IMR-90 (cell line): ENCODE data around the gene GUCY1A2. TPM values are rescaled to one million over a fixed set of nuclear protein-coding genes. Genes with fewer than 3 reads are reported as not detected.

ENCODE experiments used
- ATAC-seq: fragments of 200-7000 bp; cut with Tn5 transposase; 2 replicates; pipeline ENCODE4 v1.9.1; 2020; ENCODE audit warnings: low read depth, mild to moderate bottlenecking, moderate library complexity
- BruUV-seq: library from RNA; stranded (reverse); fragments of 400-500 nt; replicated peaks from 2 replicates; lab custom pipeline; 2021; lab: Mats Ljungman, UMichigan
- CTCF ChIA-PET: fragments of 300-600 bp; formaldehyde crosslinking; extraction: SDS; loops from one replicate; lab custom pipeline; 2021; ENCODE audit warnings: antibody characterized with exemption; lab: Yijun Ruan, JAX
- POLR2A ChIA-PET: fragments of 300-600 bp; sonication (Branson Sonifier 250); formaldehyde crosslinking; loops from one replicate; lab custom pipeline; 2022; ENCODE audit warnings: antibody characterized with exemption; ENCODE audit not compliant: unreplicated experiment; lab: Charles Lee
- DNase-seq: peaks from one replicate; pipeline ENCODE4 v3.0.0; 2013
- H2AFZ ChIP-seq: replicated peaks from 2 replicates; pipeline ENCODE3; 2013; ENCODE audit warnings: low read length, mild to moderate bottlenecking; ENCODE audit not compliant: poor library complexity
- H2AK5ac ChIP-seq: 2 replicates; pipeline ENCODE4 v1.6.1; 2013; ENCODE audit warnings: low read depth, low read length, inconsistent platforms
- H2AK9ac ChIP-seq: replicated peaks from 2 replicates; pipeline ENCODE3; 2013; ENCODE audit warnings: mild to moderate bottlenecking, low read depth, low read length, moderate library complexity; ENCODE audit not compliant: poor library complexity
- H2BK120ac ChIP-seq: 2 replicates; pipeline ENCODE4 v1.6.1; 2013; ENCODE audit warnings: low read depth, low read length, inconsistent platforms
- H2BK15ac ChIP-seq: 3 replicates; pipeline ENCODE4 v1.6.1; 2013; ENCODE audit warnings: low read depth, low read length, inconsistent platforms
- H2BK20ac ChIP-seq: 2 replicates; pipeline ENCODE4 v1.6.1; 2013; ENCODE audit warnings: low read depth, mild to moderate bottlenecking, inconsistent platforms, low read length, moderate library complexity
- H2BK5ac ChIP-seq: 2 replicates; pipeline ENCODE4 v1.6.1; 2013; ENCODE audit warnings: mild to moderate bottlenecking, low read depth, low read length, inconsistent platforms; ENCODE audit not compliant: poor library complexity, severe bottlenecking
- H3K14ac ChIP-seq: replicated peaks from 2 replicates; pipeline ENCODE4 v1.6.1; 2013; ENCODE audit warnings: low read depth, low read length, inconsistent platforms
- H3K18ac ChIP-seq: 2 replicates; pipeline ENCODE4 v1.6.1; 2013; ENCODE audit warnings: low read depth, low read length, control low read depth
- H3K23ac ChIP-seq: 2 replicates; pipeline ENCODE4 v1.6.1; 2013; ENCODE audit warnings: low read depth, low read length, inconsistent platforms
- H3K27ac ChIP-seq: 2 replicates; pipeline ENCODE4 v1.5.1; 2013; ENCODE audit warnings: mild to moderate bottlenecking, control low read depth, low read length; ENCODE audit not compliant: insufficient read depth
- H3K27me3 ChIP-seq: 2 replicates; pipeline ENCODE4 v1.6.1; 2013; ENCODE audit warnings: low read length; ENCODE audit not compliant: control insufficient read depth, insufficient read depth
- H3K36me3 ChIP-seq: 2 replicates; pipeline ENCODE4 v1.6.1; 2013; ENCODE audit warnings: low read length, mixed read lengths; ENCODE audit not compliant: control insufficient read depth, insufficient read depth
- H3K4ac ChIP-seq: 2 replicates; pipeline ENCODE4 v1.6.1; 2013; ENCODE audit warnings: low read depth, low read length, inconsistent platforms
- H3K4me1 ChIP-seq: 2 replicates; pipeline ENCODE4 v1.6.1; 2013; ENCODE audit warnings: low read length, mixed read lengths; ENCODE audit not compliant: control insufficient read depth, insufficient read depth
- H3K4me2 ChIP-seq: 2 replicates; pipeline ENCODE4 v1.6.1; 2013; ENCODE audit warnings: low read depth, mild to moderate bottlenecking, control low read depth, low read length, moderate library complexity
- H3K4me3 ChIP-seq: 2 replicates; pipeline ENCODE4 v1.5.1; 2013; ENCODE audit warnings: low read depth, mild to moderate bottlenecking, control low read depth, low read length, moderate library complexity; ENCODE audit not compliant: insufficient read depth
- H3K56ac ChIP-seq: 2 replicates; pipeline ENCODE4 v1.6.1; 2013; ENCODE audit warnings: low read length, inconsistent platforms; ENCODE audit not compliant: insufficient read depth; ENCODE audit errors: extremely low read depth
- H3K79me1 ChIP-seq, 2 experiments: 2 replicates each; pipeline ENCODE4 v1.6.1; 2013; ENCODE audit warnings: low read length in 2 of 2, inconsistent platforms in 1 of 2, low read depth in 1 of 2
- H3K9ac ChIP-seq: 2 replicates; pipeline ENCODE4 v1.6.1; 2013; ENCODE audit warnings: low read depth, low read length, control low read depth
- H3K9me1 ChIP-seq: 2 replicates; pipeline ENCODE4 v1.6.1; 2013; ENCODE audit warnings: low read length, inconsistent platforms; ENCODE audit not compliant: insufficient read depth
- H3K9me3 ChIP-seq: 2 replicates; pipeline ENCODE4 v1.6.1; 2013; ENCODE audit warnings: low read length; ENCODE audit not compliant: control insufficient read depth, insufficient read depth
- H4K20me1 ChIP-seq: 2 replicates; pipeline ENCODE4 v1.6.1; 2013; ENCODE audit warnings: low read length, inconsistent platforms; ENCODE audit not compliant: insufficient read depth
- H4K5ac ChIP-seq: 2 replicates; pipeline ENCODE4 v1.6.1; 2013; ENCODE audit warnings: mild to moderate bottlenecking, low read depth, low read length, control low read depth
- H4K8ac ChIP-seq, 2 experiments: 2 replicates each; pipeline ENCODE4 v1.6.1; 2013; ENCODE audit warnings: low read depth in 2 of 2, low read length in 2 of 2, control low read depth in 1 of 2, inconsistent platforms in 1 of 2
- H4K91ac ChIP-seq: 2 replicates; pipeline ENCODE4 v1.6.1; 2013; ENCODE audit warnings: low read depth, low read length, inconsistent platforms; ENCODE audit not compliant: insufficient read depth
- CEBPB ChIP-seq: IDR thresholded peaks from 2 replicates; pipeline ENCODE4 v1.6.1; 2012; ENCODE audit warnings: low read depth, low read length, improper control_type of control experiment
- MXI1 ChIP-seq: IDR thresholded peaks from 2 replicates; pipeline ENCODE4 v1.6.1; 2012; ENCODE audit warnings: low read depth, mild to moderate bottlenecking, low read length, moderate library complexity, borderline replicate concordance
- POLR2A ChIP-seq: IDR thresholded peaks from 2 replicates; pipeline ENCODE4 v1.6.1; 2012; ENCODE audit warnings: mild to moderate bottlenecking, low read depth, low read length
- RAD21 ChIP-seq: IDR thresholded peaks from 2 replicates; pipeline ENCODE4 v1.6.1; 2012; ENCODE audit warnings: low read length, improper control_type of control experiment
- RCOR1 ChIP-seq: IDR thresholded peaks from 2 replicates; pipeline ENCODE4 v1.6.1; 2012; ENCODE audit warnings: mild to moderate bottlenecking, low read length, improper control_type of control experiment; ENCODE audit not compliant: insufficient replicate concordance
- RFX5 ChIP-seq: IDR thresholded peaks from 2 replicates; pipeline ENCODE4 v1.8.0; 2012; ENCODE audit warnings: low read depth, mild to moderate bottlenecking, low read length, moderate library complexity
- WGBS, 2 experiments: methylation state at CpG; one replicate each; pipeline versions ENCODE4 v1.1.5 to v1.1.7; 2013; ENCODE audit warnings: missing lambda C conversion rate in 2 of 2; ENCODE audit not compliant: insufficient read length in 1 of 2; ENCODE audit errors: extremely low coverage in 2 of 2; 5-methylcytosine and 5-hydroxymethylcytosine counted together
- dilution Hi-C: fragments of 300-500 bp; cut with HindIII; formaldehyde crosslinking; loops from one replicate; pipeline ENCODE4 v1.14.3; 2018; ENCODE audit warnings: low sequenced_read_pairs; ENCODE audit not compliant: unreplicated experiment
- in situ Hi-C: fragments of 300-500 bp; cut with MboI; formaldehyde crosslinking; loops from 3 replicates; pipeline ENCODE4 v1.14.3; 2019; ENCODE audit warnings: low sequenced_read_pairs, inconsistent platforms, mixed read lengths
- intact Hi-C: fragments of 100-400 bp; cut with micrococcal nuclease; formaldehyde crosslinking; loops from 2 replicates; pipeline ENCODE4 v1.10.0; 2022
- polyA plus RNA-seq, 3 experiments: library from polyadenylated mRNA; depleted of rRNA; stranded (reverse); fragments of >200 nt; gene quantifications; 2 replicates each; pipeline ENCODE4 v1.2.3, GENCODE V29; 2012; ENCODE audit warnings: low replicate concordance in 1 of 3
- total RNA-seq: library from RNA; depleted of rRNA; stranded (reverse); fragments of >200 nt; gene quantifications from 2 replicates; pipeline ENCODE4 v1.2.3, GENCODE V29; 2012

The GUCY1A2 gene
- total and polyA plus RNA-seq, 2 of the 4 experiments (the other 2 are of a cell fraction) = under 0.01 to 0.03 TPM

DNA sequence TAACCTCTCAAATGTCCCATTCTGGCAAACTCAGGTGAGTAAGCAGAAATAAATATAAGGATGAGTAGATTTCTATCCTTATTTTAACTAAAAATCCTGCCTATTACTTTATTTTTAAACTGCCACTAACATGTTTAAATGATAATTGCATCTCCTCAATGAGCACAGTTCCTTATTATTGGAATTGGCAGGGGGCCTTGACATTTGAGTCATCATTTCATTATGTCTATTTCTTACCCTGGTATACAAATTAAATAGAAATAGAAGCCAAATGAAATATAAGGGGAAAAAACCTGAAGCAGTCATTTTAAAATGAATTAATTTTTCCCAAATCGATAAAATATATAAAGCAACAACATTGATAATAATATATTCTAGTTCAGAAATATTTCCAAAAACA, 81.2 kb downstream of the GUCY1A2 start:
- in situ Hi-C loops = no loop called here
- Histone ChIP-seq H3K9me3 (no peaks in the 10 kb centered on the region), H3K4me2 (no peak overlapping the region), H3K14ac (no peak overlapping the region), H4K91ac (no peak overlapping the region), H3K79me1 (no peaks in the 10 kb centered on the region), H3K36me3 (no peaks in the 10 kb centered on the region), H3K9me1 (no peaks in the 10 kb centered on the region), H4K8ac (no peak overlapping the region), H3K4me1 (no peaks in the 10 kb centered on the region), H3K18ac (no peak overlapping the region), H2BK15ac (no peak overlapping the region), H3K56ac (no peak overlapping the region), H3K4me3 (no peak overlapping the region), H2BK120ac (no peak overlapping the region), H4K5ac (no peak overlapping the region), H3K27me3 (no peaks in the 10 kb centered on the region), H2AK5ac (no peak overlapping the region), H2AFZ (no peak overlapping the region), H3K23ac (no peak overlapping the region), H3K27ac (no peak overlapping the region), H2AK9ac (no peak overlapping the region), H4K20me1 (no peaks in the 10 kb centered on the region), H2BK5ac (no peak overlapping the region), H2BK20ac (no peak overlapping the region), H3K9ac (no peak overlapping the region), H3K4ac (no peak overlapping the region)
- ChIA-PET POLR2A (no interaction called here), CTCF (no interaction called here)
- dilution Hi-C loops = no loop called here
- no peak for TF ChIP-seq RAD21
- no peak for TF ChIP-seq RCOR1
- TF ChIP-seq CEBPB = no peak
- no peak for TF ChIP-seq MXI1
- no peak for TF ChIP-seq RFX5
- no peak for TF ChIP-seq POLR2A
- ATAC-seq = no peak
- WGBS, 2 experiments = no CpG with 5 or more reads among the region's 1 CpG
- BruUV-seq = no TSS peak
- intact Hi-C loops = no loop called here
- DNase-seq = no peak
